Measurements from ENCODE around the gene KLF12.

DNA sequence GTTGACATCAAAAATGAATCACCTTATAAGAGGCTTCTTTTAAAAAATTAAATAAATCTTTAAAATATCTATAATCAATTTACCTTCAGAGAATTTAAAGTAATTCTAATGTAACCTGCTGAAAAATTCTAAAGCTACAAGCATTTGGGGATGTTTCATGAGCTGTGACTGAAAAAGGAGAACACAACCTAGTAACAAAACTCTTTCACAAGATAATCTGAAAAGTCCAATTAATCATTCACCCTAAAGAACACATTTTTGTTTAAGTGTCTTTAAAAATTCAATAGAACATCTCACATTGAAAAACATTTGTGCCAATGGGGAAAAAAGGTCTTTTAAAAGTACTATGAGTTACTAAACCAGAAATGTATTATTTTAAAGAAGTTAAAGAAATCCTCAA, 22.8 kb downstream of the KLF12 start:
- no peak for TF ChIP-seq POLR2A (IDR thresholded peaks at IDR 0.05; ENCODE audit: low read length)
- TF ChIP-seq GATA1 (IDR thresholded peaks at IDR 0.05; ENCODE audit: low read depth, low read length) = no peak
